ENCODE measurements around the gene CACNA1E. TPM values are rescaled to one million over a fixed set of nuclear protein-coding genes. Genes with fewer than 3 reads are reported as not detected.

Gene CACNA1E
- total RNA-seq, 1 experiment from 2014 or later: 0.46 TPM

- H3K23ac ChIP-seq (ENCODE audit: insufficient read length, low read depth, low read length): no peak overlapping the region
- Mint-ChIP-seq H3K4me1 (peaks cover 0 to 11% of the 10 kb centered on the region in 2 experiments; a peak in 2 of 4 replicates), H3K27me3 (ENCODE audit: low read depth) (no peaks in the 10 kb centered on the region), H3K9me3 (no peaks in the 10 kb centered on the region; a peak in 1 of 5 replicates), H3K36me3 (ENCODE audit: insufficient read depth in 1 of 3, low read depth in 3 of 3) (no peaks in the 10 kb centered on the region), H3K27ac (no peak overlapping the region), H3K4me3 (no peak overlapping the region)
- H3K27ac ChIP-seq (ENCODE audit: insufficient read length, low read depth, low read length): no peak overlapping the region
- H2BK20ac ChIP-seq (ENCODE audit: low read depth, low read length, poor library complexity, severe bottlenecking): no peak overlapping the region
- H3K56ac ChIP-seq (ENCODE audit: insufficient read length, low read depth, low read length): no peak overlapping the region
- no peak overlapping the region for H2BK15ac ChIP-seq (ENCODE audit: low read depth, low read length)
- H3K4ac ChIP-seq (ENCODE audit: low read depth, low read length): no peak overlapping the region
- no peak overlapping the region for H2BK120ac ChIP-seq (ENCODE audit: low read depth, low read length, poor library complexity, severe bottlenecking)
- no peaks in the 10 kb centered on the region for H3K79me2 ChIP-seq (ENCODE audit: insufficient read depth, low read length)
- no peak overlapping the region for H3K9ac ChIP-seq (ENCODE audit: extremely low read depth, insufficient read length, low read length)
- H3K23me2 ChIP-seq (ENCODE audit: insufficient read length, low read depth, low read length, poor library complexity, severe bottlenecking): no peaks in the 10 kb centered on the region
- no peak overlapping the region for H3T11ph ChIP-seq (ENCODE audit: low read length)
- no peak overlapping the region for H3K4me2 ChIP-seq (ENCODE audit: insufficient read depth, insufficient read length, low read length)
- no peak for DNase-seq
- H3K27me3 ChIP-seq (ENCODE audit: insufficient read depth, low read length): no peaks in the 10 kb centered on the region
- H2AK5ac ChIP-seq (ENCODE audit: insufficient read length, low read length): no peak overlapping the region
- H3K4me1 ChIP-seq (ENCODE audit: insufficient read depth, low read length): no peaks in the 10 kb centered on the region
- H4K20me1 ChIP-seq (ENCODE audit: control insufficient read depth, insufficient read depth, insufficient read length): no peaks in the 10 kb centered on the region
- no peak overlapping the region for H3K18ac ChIP-seq (ENCODE audit: insufficient read length, low read depth, low read length)
- no peak overlapping the region for H4K91ac ChIP-seq (ENCODE audit: insufficient read length, low read depth, low read length)
- no peak overlapping the region for H2BK5ac ChIP-seq (ENCODE audit: insufficient read length, low read length)
- H4K5ac ChIP-seq (ENCODE audit: insufficient read length, low read depth, low read length): no peak overlapping the region
- no peaks in the 10 kb centered on the region for H3K79me1 ChIP-seq (ENCODE audit: insufficient read depth, low read depth, low read length, poor library complexity, severe bottlenecking)
- no peak overlapping the region for H4K8ac ChIP-seq (replicated peaks; ENCODE audit: insufficient read length, low read depth, low read length)
- no peaks in the 10 kb centered on the region for H3K9me3 ChIP-seq (ENCODE audit: control insufficient read depth, low read depth, low read length)
- no peak overlapping the region for H3K14ac ChIP-seq (ENCODE audit: insufficient read depth, low read length)
- WGBS (ENCODE audit: extremely low coverage, insufficient read length, low lambda C conversion rate): no CpG with 5 or more reads among the region's 1 CpG
- H2AFZ ChIP-seq (ENCODE audit: low read length): no peak overlapping the region
- peak; percentile 35; the same call in 1 of the 3 replicates for TF ChIP-seq CTCF (conservative IDR thresholded peaks at IDR 0.05)
- no peak overlapping the region for H2BK12ac ChIP-seq (ENCODE audit: insufficient read length, low read depth, low read length)
Observed at GRCh38 chr1:181818943-181819342, 335.6 kb downstream of the CACNA1E start.
